ENCODE data around the gene CTNNA3.

The CTNNA3 gene

GRCh38 chr10:66844176-66844942 lies 851.6 kb downstream of the CTNNA3 start:
- H3K27me3 ChIP-seq (ENCODE audit: low read length) = no peaks in the 10 kb centered on the region
- no peaks in the 10 kb centered on the region for H3K79me2 ChIP-seq (ENCODE audit: insufficient read depth, low read length)
- H2AFZ ChIP-seq (ENCODE audit: low read depth, low read length, severe bottlenecking) = no peak overlapping the region
- no peaks in the 10 kb centered on the region for H3F3A ChIP-seq (ENCODE audit: insufficient read depth)
- no peak overlapping the region for H3K9ac ChIP-seq (ENCODE audit: low read length)
- no peak overlapping the region for H3K4me2 ChIP-seq (ENCODE audit: low read depth, low read length, poor library complexity, severe bottlenecking)
- no peak overlapping the region for H3K4me3 ChIP-seq (ENCODE audit: insufficient read depth, low read length, poor library complexity, severe bottlenecking)
- H3K27ac ChIP-seq (ENCODE audit: low read depth, low read length) = no peak overlapping the region
- H4K20me1 ChIP-seq (ENCODE audit: low read depth, low read length) = no peaks in the 10 kb centered on the region
- no peaks in the 10 kb centered on the region for H3K9me2 ChIP-seq (replicated peaks; ENCODE audit: insufficient read depth, low read length)
- no peaks in the 10 kb centered on the region for H3K36me3 ChIP-seq (ENCODE audit: low read length)
- H3K9me3 ChIP-seq (ENCODE audit: insufficient read depth, low read length) = no peaks in the 10 kb centered on the region
- TF ChIP-seq EZH2phosphoT487 (conservative IDR thresholded peaks at IDR 0.05; ENCODE audit: low read length) (no peak), CTCF (IDR thresholded peaks at IDR 0.05; ENCODE audit: insufficient read depth, low read length, poor library complexity, severe bottlenecking) (no peak)

GRCh38 chr10:66843396-66843795 lies 852.6 kb downstream of the CTNNA3 start:
- Histone ChIP-seq H3K9me2 (replicated peaks; ENCODE audit: insufficient read depth, low read length) (no peaks in the 10 kb centered on the region), H3K79me2 (ENCODE audit: insufficient read depth, low read length) (no peaks in the 10 kb centered on the region), H3K9me3 (ENCODE audit: insufficient read depth, low read length) (no peaks in the 10 kb centered on the region), H2AFZ (ENCODE audit: low read depth, low read length, severe bottlenecking) (no peak overlapping the region), H3K27me3 (ENCODE audit: low read length) (no peaks in the 10 kb centered on the region), H3K4me2 (ENCODE audit: low read depth, low read length, poor library complexity, severe bottlenecking) (no peak overlapping the region), H3F3A (ENCODE audit: insufficient read depth) (no peaks in the 10 kb centered on the region), H3K4me3 (ENCODE audit: insufficient read depth, low read length, poor library complexity, severe bottlenecking) (no peak overlapping the region), H4K20me1 (ENCODE audit: low read depth, low read length) (no peaks in the 10 kb centered on the region), H3K36me3 (ENCODE audit: low read length) (no peaks in the 10 kb centered on the region), H3K27ac (ENCODE audit: low read depth, low read length) (no peak overlapping the region), H3K9ac (ENCODE audit: low read length) (no peak overlapping the region)
- no peak for TF ChIP-seq CTCF (IDR thresholded peaks at IDR 0.05; ENCODE audit: insufficient read depth, low read length, poor library complexity, severe bottlenecking)
- TF ChIP-seq EZH2phosphoT487 (conservative IDR thresholded peaks at IDR 0.05; ENCODE audit: low read length) = no peak

GRCh38 chr10:66842867-66843266 lies 853.1 kb downstream of the CTNNA3 start:
- Histone ChIP-seq H3K79me2 (ENCODE audit: insufficient read depth, low read length) (no peaks in the 10 kb centered on the region), H3F3A (ENCODE audit: insufficient read depth) (no peaks in the 10 kb centered on the region), H3K9me2 (replicated peaks; ENCODE audit: insufficient read depth, low read length) (no peaks in the 10 kb centered on the region), H3K9me3 (ENCODE audit: insufficient read depth, low read length) (no peaks in the 10 kb centered on the region), H3K36me3 (ENCODE audit: low read length) (no peaks in the 10 kb centered on the region), H3K27ac (ENCODE audit: low read depth, low read length) (no peak overlapping the region), H2AFZ (ENCODE audit: low read depth, low read length, severe bottlenecking) (no peak overlapping the region), H3K4me2 (ENCODE audit: low read depth, low read length, poor library complexity, severe bottlenecking) (no peak overlapping the region), H3K27me3 (ENCODE audit: low read length) (no peaks in the 10 kb centered on the region), H4K20me1 (ENCODE audit: low read depth, low read length) (no peaks in the 10 kb centered on the region), H3K4me3 (ENCODE audit: insufficient read depth, low read length, poor library complexity, severe bottlenecking) (no peak overlapping the region), H3K9ac (ENCODE audit: low read length) (no peak overlapping the region)
- no peak for TF ChIP-seq EZH2phosphoT487 (conservative IDR thresholded peaks at IDR 0.05; ENCODE audit: low read length)
- TF ChIP-seq CTCF (IDR thresholded peaks at IDR 0.05; ENCODE audit: insufficient read depth, low read length, poor library complexity, severe bottlenecking) = no peak
